KOPT-K1 (cell line): ENCODE results near the gene ZNF860.

Experiments
- H3K27ac ChIP-seq: fragments of 200-600 bp; sonication (generic); 2 replicates; pipeline ENCODE4 v1.5.1; 2016; ENCODE audit warnings: antibody characterized with exemption, mild to moderate bottlenecking, low read depth, low read length; ENCODE audit not compliant: poor library complexity, severe bottlenecking
- H3K36me3 ChIP-seq: fragments of 200-600 bp; sonication (generic); 2 replicates; pipeline ENCODE4 v1.5.1; 2017; ENCODE audit warnings: antibody characterized with exemption, mild to moderate bottlenecking, low read length, moderate library complexity; ENCODE audit not compliant: insufficient read depth
- H3K9me3 ChIP-seq: fragments of 200-600 bp; sonication (generic); 2 replicates; pipeline ENCODE4 v1.5.1; 2017; ENCODE audit warnings: antibody characterized with exemption, low read length, mild to moderate bottlenecking; ENCODE audit not compliant: insufficient read depth, poor library complexity, severe bottlenecking

ZNF860 gene

DNA sequence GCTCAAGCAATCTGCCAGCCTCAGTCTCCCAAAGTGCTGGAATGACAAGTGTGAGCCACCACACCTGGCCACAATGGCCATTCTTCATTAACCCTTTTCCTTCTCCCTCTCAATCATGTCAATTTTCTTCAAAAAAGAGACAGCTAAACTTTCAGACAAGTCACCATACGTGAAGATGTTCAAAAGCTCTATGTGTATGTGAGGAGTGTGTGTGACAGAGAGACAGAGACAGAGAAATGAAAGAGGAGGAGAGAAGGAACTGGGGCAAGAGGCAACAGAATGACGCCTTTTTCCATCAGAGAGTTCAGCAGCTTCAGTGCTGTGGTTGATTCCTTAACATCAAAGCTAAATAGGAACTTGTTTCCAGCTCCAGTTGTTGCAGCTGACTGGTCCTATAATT, 27.9 kb upstream of the ZNF860 start:
- Histone ChIP-seq H3K27ac (no peak overlapping the region), H3K36me3 (no peaks in the 10 kb centered on the region)

DNA sequence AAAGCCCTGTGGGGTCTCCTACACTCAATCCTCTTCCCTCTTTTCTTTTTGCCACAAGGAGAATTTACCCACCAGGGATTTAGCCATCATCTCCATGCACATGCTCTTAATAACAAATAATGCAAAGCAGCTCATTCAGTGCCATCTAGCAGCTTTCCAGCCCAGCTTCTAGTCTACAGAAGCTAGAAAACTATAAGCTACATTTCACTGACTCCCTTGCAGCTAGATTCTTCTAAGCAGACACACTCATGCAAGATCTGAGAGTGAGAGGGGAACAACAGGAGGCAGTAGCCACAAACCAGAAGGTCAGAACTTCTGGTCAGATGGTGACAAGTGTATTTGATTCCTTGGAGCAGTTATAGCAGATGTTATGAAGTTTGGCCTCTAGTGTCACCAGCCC, 26.0 kb upstream of the ZNF860 start:
- Histone ChIP-seq H3K36me3 (no peaks in the 10 kb centered on the region), H3K9me3 (peaks cover 15% of the 10 kb centered on the region), H3K27ac (no peak overlapping the region)

More for the DNA sequence above, 27.9 kb upstream of the ZNF860 start:
- H3K9me3 ChIP-seq = peaks cover 15% of the 10 kb centered on the region

DNA sequence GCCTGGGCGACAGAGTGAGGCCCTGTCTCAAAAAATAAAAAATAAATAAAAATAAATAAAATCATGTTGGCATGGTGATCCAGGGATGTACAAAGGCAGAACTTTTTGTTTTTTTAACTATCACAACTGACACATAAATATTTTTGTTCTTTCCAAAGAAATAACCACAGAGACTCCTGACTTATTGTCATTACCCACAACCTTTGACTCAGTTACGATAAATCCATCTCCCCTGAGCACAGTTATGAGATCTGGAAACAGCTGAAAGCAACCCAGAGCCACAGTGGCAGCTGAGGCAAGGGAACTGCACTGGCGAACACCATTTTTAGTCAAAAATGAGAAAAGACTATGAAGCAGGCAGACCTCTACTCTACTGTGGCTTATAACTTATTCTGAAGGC, 24.4 kb upstream of the ZNF860 start:
- no peaks in the 10 kb centered on the region for H3K36me3 ChIP-seq
- H3K9me3 ChIP-seq = peaks cover 15% of the 10 kb centered on the region
- H3K27ac ChIP-seq = no peak overlapping the region

GRCh38 chr3:31958701-31959152, 22.8 kb upstream of the ZNF860 start:
- peaks cover 15% of the 10 kb centered on the region for H3K9me3 ChIP-seq
- H3K36me3 ChIP-seq = no peaks in the 10 kb centered on the region
- no peak overlapping the region for H3K27ac ChIP-seq

DNA sequence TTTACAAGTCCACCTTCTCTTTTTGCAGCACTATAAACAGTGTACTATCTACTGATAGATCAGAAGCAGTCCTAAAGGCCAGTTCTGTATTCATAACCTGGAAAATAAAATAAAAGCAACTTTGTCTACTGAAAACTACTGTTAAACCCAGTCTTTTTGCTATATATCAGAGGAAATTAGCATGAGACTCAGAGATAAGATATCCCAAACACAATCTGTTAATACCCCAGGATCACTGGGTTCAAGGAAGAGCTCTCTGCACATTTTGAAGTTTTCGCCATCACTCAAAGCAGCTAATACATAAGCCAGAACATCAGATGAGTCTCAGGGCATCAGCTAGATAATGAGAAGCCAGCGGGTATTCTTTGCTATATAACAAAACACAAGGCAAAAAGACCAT, 22.3 kb upstream of the ZNF860 start:
- Histone ChIP-seq H3K9me3 (peaks cover 15% of the 10 kb centered on the region), H3K27ac (no peak overlapping the region), H3K36me3 (no peaks in the 10 kb centered on the region)

- Histone ChIP-seq H3K9me3 (peaks cover 11% of the 10 kb centered on the region), H3K36me3 (no peaks in the 10 kb centered on the region), H3K27ac (no peak overlapping the region)
Measured at GRCh38 chr3:31959951-31960792, 21.4 kb upstream of the ZNF860 start.

GRCh38 chr3:31960793-31961431, 20.6 kb upstream of the ZNF860 start:
- Histone ChIP-seq H3K27ac (no peak overlapping the region), H3K36me3 (no peaks in the 10 kb centered on the region), H3K9me3 (peaks cover 4% of the 10 kb centered on the region)

GRCh38 chr3:31962801-31963205, 18.7 kb upstream of the ZNF860 start:
- Histone ChIP-seq H3K27ac (no peak overlapping the region), H3K9me3 (no peaks in the 10 kb centered on the region)

DNA sequence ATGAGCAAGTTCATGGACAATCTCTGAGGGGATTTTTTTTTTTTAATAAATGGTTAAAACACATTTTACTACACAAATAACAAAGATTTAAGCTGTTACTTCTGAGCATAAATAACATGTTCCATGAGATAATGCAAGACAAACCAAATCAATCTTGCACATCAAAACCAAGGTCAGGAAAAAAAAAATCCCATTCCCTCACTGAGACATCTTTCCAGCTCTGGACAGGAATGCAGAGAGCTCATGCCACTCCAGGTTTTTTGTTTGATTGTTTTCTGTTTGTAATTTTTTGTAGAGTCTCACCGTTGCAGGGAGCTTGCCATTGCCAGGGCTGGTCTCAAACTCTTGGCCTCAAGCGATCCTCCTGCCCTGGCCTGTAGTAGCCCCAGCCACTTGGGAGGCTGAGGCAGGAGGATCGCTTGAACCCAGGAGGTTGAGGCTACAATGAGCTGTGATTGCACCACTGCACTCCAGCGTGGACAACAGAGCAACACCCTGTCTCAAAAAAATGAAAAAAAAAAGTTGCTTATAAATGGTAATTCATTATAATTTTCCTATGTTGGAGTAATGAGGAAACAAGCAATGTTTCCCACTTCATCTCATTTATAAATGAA, 14.5 kb upstream of the ZNF860 start:
- Histone ChIP-seq H3K27ac (no peak overlapping the region), H3K9me3 (no peaks in the 10 kb centered on the region), H3K36me3 (no peaks in the 10 kb centered on the region)

More at GRCh38 chr3:31962801-31963205, 18.7 kb upstream of the ZNF860 start:
- no peaks in the 10 kb centered on the region for H3K36me3 ChIP-seq

GRCh38 chr3:31967592-31967991, 14.0 kb upstream of the ZNF860 start:
- no peaks in the 10 kb centered on the region for H3K9me3 ChIP-seq
- H3K36me3 ChIP-seq = no peaks in the 10 kb centered on the region
- no peak overlapping the region for H3K27ac ChIP-seq

DNA sequence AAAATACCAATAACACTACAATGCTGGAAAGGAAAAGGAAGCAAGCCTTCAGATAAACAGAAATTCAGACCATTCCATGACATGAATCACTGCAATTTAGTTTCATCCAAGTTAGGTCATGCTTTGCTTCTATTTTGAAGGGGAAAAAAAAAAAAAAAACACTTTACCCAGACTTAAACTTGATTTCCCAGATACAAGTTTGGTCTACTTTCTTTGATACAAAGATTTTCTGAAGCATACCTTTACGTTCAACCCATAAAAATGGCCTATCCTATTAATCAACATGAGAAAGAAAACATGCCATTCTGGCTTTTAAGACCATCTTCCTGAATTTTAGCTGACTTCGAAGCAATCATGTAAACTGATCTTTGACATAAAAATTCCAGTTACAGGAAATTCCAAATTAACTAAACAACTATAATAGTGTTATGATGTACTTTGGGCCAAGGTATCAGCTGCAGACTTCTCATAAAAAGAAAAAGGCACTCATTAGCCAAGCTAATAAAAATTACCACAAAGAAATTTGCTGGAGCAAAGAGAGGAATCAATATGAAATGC, 13.1 kb upstream of the ZNF860 start:
- Histone ChIP-seq H3K36me3 (no peaks in the 10 kb centered on the region), H3K27ac (no peak overlapping the region), H3K9me3 (no peaks in the 10 kb centered on the region)

DNA sequence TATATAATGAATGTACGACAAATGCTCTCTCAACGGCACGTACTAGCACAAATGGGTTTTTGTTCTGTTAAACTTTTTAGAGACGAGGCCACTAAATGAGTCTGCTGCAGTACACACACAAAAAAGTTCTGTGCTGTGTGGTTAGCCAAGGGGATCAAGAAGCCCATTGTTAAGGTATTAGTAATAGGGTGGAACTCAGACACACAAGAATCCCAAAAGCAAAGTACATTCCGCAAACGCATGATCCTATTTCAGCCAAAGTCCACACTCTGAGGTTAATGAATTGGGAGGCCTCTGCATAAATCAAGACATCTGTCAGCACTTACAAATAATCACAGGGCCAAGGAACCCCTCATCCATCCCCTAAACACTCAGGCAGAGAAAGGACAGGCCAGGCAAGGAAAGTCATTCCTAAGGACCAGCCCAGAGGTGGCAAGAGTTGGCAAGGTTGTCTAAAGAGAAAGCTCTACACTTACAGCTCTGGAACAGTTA, 12.6 kb upstream of the ZNF860 start:
- H3K36me3 ChIP-seq = no peaks in the 10 kb centered on the region
- H3K9me3 ChIP-seq = no peaks in the 10 kb centered on the region
- H3K27ac ChIP-seq = no peak overlapping the region

GRCh38 chr3:31971607-31972006, 9.9 kb upstream of the ZNF860 start:
- Histone ChIP-seq H3K36me3 (no peaks in the 10 kb centered on the region), H3K27ac (no peak overlapping the region), H3K9me3 (no peaks in the 10 kb centered on the region)

- Histone ChIP-seq H3K9me3 (no peaks in the 10 kb centered on the region), H3K36me3 (no peaks in the 10 kb centered on the region), H3K27ac (no peak overlapping the region)
Measured at GRCh38 chr3:31973081-31973480, 8.5 kb upstream of the ZNF860 start.

DNA sequence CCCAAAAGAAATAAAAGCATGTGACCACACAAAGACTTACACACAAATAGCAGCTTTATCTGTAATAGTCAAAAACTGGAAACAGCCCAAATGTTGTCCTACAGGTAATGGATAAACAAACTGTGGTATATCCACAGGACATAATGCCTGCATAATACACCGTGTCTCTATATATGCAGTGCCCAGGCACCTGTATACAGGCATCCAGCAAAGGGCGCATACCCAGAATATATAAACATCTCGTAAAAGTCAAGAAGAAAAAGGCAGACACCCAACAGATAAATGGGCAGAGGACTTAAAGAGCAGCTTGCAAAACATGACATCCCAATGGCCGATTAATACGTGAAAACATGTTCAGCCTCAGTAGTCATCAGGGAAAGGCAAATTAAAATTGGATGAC, 7.7 kb upstream of the ZNF860 start:
- Histone ChIP-seq H3K27ac (no peak overlapping the region), H3K36me3 (no peaks in the 10 kb centered on the region), H3K9me3 (no peaks in the 10 kb centered on the region)
